Astrocyte of the hippocampus (primary cell): Measurements from ENCODE around the gene ALDH3B1.

Source experiments
- DNase-seq: peaks from one replicate; pipeline ENCODE4 v3.0.0; 2011; ENCODE audit warnings: low read depth, low spot score

The ALDH3B1 gene

DNA sequence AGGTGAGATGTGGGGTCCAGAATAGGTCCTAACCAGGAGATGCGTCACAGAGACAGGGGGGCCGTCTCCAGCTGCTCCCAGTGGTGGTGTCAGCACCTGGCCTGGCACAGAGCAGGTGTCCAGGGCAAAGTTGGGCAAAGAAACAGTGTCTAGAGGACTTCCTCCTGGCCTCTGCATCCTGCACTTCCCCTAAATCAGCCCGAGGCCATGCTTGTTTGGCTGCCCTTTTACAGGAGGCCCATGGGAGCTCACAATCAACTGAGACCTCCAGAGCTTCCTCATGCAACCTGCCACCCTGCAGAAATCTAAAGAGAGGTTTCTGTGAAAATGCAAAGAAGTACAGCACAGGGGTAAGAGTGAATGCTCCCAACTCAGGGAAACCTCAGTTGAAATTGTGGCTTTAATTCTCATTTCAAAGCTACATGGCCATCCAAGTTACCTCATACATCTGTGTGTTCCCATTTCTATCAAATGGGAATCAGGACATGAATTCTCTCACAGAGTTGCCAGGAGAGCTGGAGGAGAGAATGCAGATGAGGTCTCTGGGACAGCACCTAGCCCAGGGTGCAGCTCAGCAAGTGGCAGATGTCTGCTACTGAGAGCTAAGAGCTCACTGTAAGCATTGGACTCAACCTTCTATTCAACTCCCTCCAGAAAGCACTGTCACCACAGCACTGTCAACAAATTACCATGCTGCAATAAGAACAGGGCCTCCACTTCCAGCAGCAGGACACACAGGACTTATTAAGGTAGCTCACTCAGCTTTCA lies 61.3 kb downstream of the ALDH3B1 start:
- DNase-seq, result no peak

DNA sequence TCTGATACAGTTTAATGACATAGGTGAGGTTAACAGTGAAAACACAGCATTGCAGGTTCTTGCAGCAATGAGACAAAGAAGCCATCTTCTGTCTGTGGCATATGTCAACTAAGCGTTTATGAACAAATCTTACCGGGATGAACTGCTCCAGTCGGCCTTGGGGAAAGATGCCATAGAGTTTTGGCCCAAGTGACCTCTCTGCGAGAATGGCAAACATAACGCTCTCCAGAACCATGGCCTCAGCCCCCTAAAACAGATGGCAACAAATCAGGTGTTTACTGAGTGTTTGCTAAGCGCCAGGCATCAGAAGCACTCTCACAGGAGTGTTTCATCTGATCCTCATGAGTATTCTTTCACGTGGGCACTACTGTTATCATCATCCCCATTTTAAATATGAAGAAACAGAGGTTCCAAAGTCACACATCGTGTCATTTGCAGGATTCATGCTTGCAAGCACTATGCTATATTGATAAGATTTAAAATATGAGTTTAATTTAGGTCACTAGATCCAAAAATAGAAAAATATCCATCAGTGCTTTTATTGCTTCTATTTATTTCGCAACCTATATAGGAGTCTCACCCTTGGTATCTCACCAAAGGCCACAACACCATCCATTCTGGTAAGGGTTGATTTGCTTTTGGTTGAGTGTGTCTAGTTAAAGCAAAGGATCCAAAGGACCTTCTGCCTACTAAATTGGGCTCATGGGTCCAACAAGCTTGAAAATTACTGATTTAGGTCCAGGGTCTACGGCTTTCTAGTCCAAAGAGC lies 64.6 kb downstream of the ALDH3B1 start:
- DNase-seq, result no peak

DNA sequence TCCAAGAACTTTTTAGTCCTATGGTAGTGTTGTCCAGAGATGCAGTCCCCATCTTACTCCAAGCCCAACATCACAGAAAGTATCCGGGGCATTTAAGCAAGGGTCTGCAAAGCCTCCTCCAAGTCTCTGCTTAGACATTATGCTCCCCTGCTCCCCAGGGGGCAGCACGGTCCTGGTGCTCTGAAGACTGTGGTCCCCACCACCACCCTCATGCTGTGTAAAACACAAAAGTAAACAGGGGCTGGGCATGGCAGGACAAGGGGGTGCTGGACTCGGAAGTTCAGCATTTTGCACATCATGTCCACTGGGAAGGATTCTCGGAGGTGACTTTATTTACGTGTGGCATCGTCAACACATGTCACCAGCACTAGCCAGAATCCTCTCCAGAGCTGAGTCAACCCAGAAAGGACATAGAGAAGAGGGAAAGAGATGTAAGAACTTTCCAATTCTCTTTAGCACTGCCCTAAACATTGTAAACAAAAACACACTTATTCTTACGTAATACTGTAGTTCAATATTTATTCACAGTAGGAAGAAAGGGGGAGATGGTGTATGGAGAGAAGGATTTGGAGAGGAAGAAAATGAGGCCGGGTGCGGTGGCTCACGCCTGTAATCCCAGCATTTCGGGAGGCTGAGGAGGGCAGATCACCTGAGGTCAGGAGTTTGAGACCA lies 66.4 kb downstream of the ALDH3B1 start:
- DNase-seq, result no peak

DNA sequence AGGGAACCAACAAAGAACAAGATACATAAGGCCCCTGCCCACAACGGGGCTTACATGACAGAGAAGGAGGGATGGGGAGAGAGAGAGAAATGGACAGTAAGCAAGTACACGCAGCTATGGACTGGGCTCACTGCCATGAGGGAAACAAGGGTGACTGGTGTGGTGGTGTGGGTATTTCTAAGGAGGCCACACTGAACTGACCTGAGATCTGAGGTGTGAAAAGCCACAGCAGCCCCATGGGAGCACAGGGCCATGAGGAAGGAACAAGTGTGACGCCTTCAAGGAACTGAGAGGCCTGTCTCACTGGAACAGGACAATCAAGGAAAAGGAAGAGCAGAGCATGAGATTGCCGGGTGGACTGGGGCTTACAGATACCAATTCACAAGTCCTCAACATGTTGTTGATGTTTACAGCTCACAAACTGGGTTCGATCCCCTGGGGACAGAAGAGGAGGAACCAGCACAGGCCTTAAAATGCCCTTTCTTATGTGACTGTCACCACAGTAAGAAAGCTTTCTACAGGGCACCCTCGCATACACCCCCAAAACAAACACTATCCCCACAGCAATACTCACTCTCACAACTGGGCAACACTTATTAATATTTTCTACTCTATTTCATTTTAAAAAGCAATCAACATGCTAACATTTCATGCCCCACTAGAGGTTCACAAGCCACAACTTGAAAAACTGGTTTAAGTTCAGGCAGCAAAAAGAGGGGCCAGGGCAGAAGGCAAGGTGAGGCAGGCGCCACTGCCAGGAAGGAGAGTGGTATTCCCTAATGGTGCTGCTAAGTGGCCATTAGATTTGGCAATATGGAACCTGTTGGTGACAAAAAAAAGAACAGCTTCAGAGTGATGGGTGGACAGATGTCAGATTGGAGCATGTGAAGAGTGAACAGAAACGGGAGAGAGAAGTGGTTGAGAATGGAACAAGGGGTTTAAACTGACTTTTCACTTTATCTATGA lies 67.8 kb downstream of the ALDH3B1 start:
- DNase-seq, result peak; percentile 26
